Measurements from ENCODE around the gene PIAS2.
A peak's percentile ranks its signal among the peaks of the same experiment; 100 is the strongest.

Gene PIAS2

DNA sequence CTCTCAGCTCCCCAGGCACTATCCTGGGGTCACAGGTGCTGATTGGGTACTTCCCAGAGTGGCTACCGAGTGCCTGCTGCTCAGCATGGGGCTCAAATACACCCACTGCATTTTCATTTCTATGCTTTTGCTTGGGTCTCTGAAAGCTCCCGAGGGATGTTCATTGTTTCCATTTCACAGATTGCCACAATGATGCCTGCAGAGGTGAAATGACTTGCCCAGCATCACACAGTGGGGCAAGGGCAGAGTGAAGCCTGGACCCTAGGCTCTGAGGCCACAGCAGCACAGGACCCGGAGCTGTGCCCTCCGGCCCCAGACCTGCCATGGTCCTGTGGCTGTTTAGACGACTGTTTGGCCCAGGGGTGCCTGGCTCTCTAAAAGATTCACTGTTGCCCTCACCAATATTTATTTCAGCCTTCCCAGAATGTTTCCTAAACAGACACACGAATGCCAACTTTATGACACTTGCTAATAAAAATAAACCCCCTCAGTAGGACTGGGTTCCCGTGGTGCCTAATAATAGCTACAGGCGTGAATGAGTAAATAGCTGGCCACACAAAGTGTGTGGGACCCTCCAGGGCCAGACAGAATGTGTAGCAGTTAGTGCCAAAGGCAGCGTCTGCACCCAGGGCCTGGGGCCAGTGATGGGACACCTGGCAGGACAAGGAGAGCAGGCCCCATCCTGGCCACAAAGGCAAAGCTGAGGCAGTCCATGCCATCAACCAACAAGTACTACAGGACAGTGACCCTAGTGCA lies 149.0 kb downstream of the PIAS2 start:
- no peak overlapping the region for H3K4me3 ChIP-seq (ENCODE audit: low read length)
- no peaks in the 10 kb centered on the region for H3K36me3 ChIP-seq (ENCODE audit: control insufficient read depth, insufficient read depth, low read length)
- H3K9ac ChIP-seq (ENCODE audit: low read length) = no peak overlapping the region
- no peaks in the 10 kb centered on the region for H3K4me1 ChIP-seq (ENCODE audit: control insufficient read depth, insufficient read depth, low read length)
- no peaks in the 10 kb centered on the region for H3K27me3 ChIP-seq (ENCODE audit: control insufficient read depth, insufficient read depth, low read length)
- no peak overlapping the region for H3K27ac ChIP-seq (ENCODE audit: low read depth, low read length)

DNA sequence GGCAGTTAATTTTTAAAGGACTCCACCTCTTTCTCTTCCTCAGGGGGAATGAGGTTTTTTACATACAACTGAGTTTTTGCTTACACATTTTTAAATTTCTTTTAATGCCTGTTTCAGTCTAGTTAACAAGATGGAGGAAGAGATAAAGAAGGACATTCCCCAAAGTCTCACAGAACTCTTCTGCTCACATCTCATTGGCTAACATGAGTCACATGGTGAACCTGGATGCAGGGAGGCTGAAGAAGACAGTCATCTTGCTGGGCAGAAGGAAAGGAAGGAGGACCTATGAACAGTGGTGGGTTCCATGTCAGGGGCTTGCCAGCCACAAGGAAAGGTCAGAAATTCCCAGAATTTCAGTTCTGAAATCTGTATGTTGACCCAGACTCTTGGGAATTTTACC lies 150.1 kb downstream of the PIAS2 start:
- Histone ChIP-seq H3K4me3 (ENCODE audit: low read length) (no peak overlapping the region), H3K36me3 (ENCODE audit: control insufficient read depth, insufficient read depth, low read length) (no peaks in the 10 kb centered on the region), H3K9ac (ENCODE audit: low read length) (no peak overlapping the region), H3K4me1 (ENCODE audit: control insufficient read depth, insufficient read depth, low read length) (no peaks in the 10 kb centered on the region), H3K27me3 (ENCODE audit: control insufficient read depth, insufficient read depth, low read length) (no peaks in the 10 kb centered on the region), H3K27ac (ENCODE audit: low read depth, low read length) (no peak overlapping the region)

DNA sequence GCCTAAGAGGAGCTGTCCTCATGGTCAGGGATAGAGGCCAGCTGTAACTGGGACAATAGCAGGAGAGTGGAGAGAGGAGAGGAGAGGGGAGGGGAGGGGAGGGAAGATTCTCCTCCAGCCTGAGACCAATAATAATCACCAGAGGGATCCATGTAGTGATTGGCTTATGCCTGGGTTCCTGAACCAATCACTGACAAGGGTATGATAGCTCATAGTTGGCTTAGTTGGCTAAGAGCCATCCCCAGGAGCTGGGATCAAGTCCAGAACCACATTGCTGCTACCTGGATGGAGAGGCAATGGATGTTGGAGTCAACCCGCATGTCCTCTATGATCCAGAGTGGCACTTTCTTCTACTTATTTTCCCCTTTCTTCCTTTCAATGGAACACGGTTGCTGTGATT lies 152.7 kb downstream of the PIAS2 start:
- no peaks in the 10 kb centered on the region for H3K36me3 ChIP-seq (ENCODE audit: control insufficient read depth, insufficient read depth, low read length)
- no peak overlapping the region for H3K4me3 ChIP-seq (ENCODE audit: low read length)
- H3K27me3 ChIP-seq (ENCODE audit: control insufficient read depth, insufficient read depth, low read length) = no peaks in the 10 kb centered on the region
- H3K27ac ChIP-seq (ENCODE audit: low read depth, low read length) = no peak overlapping the region
- H3K4me1 ChIP-seq (ENCODE audit: control insufficient read depth, insufficient read depth, low read length) = no peaks in the 10 kb centered on the region
- H3K9ac ChIP-seq (ENCODE audit: low read length) = no peak overlapping the region

DNA sequence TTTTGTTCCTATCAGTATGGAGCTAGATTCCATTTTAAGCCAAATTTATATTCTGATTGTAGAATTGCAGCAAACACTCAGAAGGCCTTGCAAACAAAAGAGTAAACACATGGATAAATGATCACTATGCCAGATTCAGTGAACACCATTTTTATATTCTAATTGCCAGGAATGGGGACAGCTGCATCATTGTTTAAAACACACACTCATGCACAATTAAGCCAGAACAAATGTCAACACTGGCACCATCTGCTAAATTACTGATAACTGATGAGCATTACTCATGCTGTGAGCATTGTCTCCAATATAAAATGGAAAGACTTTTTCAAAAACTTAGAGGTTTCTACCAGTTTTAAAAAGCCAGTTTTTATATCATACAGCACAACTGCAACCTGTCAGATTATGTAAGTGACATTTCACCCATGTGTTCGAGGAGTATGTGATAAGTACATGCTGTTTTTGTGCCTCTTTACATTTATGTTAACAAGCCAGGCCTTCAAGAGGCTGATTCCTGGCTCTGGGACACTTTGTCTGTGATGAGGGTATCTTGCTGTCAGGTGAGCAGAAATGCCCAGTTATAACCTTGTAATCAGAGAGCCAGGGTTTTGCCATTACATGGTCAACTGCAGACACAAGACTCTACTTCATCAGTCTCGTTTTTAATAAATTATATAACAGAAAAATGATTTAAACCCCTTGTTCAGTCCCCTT lies 156.1 kb downstream of the PIAS2 start:
- H3K4me1 ChIP-seq (ENCODE audit: control insufficient read depth, insufficient read depth, low read length) = no peaks in the 10 kb centered on the region
- no peaks in the 10 kb centered on the region for H3K36me3 ChIP-seq (ENCODE audit: control insufficient read depth, insufficient read depth, low read length)
- H3K27me3 ChIP-seq (ENCODE audit: control insufficient read depth, insufficient read depth, low read length) = peaks cover 4% of the 10 kb centered on the region
- no peak overlapping the region for H3K9ac ChIP-seq (ENCODE audit: low read length)
- H3K27ac ChIP-seq (ENCODE audit: low read depth, low read length) = no peak overlapping the region
- H3K4me3 ChIP-seq (ENCODE audit: low read length) = no peak overlapping the region

DNA sequence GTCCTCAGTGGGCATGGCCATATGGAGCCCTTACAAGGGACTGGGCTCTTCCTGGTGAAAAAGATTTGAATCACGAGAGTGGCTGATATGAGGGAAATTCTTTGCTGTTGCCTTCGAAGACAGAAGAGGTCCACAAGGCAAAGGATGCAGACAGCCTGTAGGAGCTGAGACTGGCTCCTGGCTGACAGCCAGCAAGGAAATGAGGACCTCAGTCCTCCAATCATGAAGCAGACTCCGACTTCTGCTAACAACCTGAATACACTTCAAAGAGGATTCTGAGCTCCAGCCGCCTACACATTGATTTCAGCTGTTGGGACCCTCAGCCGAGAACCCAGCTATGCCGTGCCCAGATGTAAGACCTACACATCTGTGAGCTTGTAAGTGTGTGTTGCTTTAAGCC lies 157.4 kb downstream of the PIAS2 start:
- Histone ChIP-seq H3K36me3 (ENCODE audit: control insufficient read depth, insufficient read depth, low read length) (no peaks in the 10 kb centered on the region), H3K27ac (ENCODE audit: low read depth, low read length) (no peak overlapping the region), H3K9ac (ENCODE audit: low read length) (no peak overlapping the region), H3K27me3 (ENCODE audit: control insufficient read depth, insufficient read depth, low read length) (peaks cover 4% of the 10 kb centered on the region), H3K4me1 (ENCODE audit: control insufficient read depth, insufficient read depth, low read length) (no peaks in the 10 kb centered on the region), H3K4me3 (ENCODE audit: low read length) (no peak overlapping the region)

DNA sequence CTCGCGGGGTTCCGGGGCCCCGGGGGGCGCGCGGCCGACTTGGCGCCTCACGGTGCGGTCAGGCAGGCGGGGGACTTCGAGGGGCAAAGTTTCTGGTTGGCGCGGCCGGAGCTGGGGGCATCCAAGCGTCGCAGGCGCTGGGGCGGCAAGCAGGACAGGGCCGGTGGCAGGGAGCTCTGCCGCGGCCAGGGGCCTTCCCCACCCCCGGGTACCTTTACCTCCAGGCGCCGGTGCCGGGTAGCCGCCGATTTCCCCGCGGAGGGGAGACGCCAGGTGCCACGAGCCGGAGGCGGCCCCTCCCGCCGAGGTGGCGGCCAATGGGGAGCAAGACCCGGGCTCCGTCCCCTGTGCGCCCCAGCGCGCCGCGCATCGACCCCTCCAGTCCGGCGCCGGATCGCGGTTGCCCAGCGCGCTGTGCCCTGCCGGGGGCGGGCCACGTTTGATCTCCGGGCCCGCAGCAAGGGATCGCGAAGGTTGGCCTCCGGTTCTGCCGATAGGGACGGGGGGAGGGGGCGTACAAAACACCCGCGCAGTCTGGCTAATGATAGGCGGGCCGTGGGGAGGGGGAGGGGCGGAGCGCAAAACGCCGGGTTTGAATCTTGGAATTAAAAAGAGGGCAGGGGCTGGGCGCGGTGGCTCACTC lies 160.6 kb downstream of the PIAS2 start, which contains the start of gene ST8SIA5:
Gene ST8SIA5 (minus strand): TSS at position 495 of the 643 bp plus-strand sequence. CDS start 545 bp downstream, outside the sequence.
- no peaks in the 10 kb centered on the region for H3K4me1 ChIP-seq (ENCODE audit: control insufficient read depth, insufficient read depth, low read length)
- no peak within 1 kb of the TSS for H3K9ac ChIP-seq (ENCODE audit: low read length)
- H3K4me3 ChIP-seq (ENCODE audit: low read length) = peak within 1 kb of the TSS; percentile 9
- peaks cover 4% of the 10 kb centered on the region for H3K27me3 ChIP-seq (ENCODE audit: control insufficient read depth, insufficient read depth, low read length)
- H3K27ac ChIP-seq (ENCODE audit: low read depth, low read length) = no peak within 1 kb of the TSS
- H3K36me3 ChIP-seq (ENCODE audit: control insufficient read depth, insufficient read depth, low read length) = no peaks in the 10 kb centered on the region

DNA sequence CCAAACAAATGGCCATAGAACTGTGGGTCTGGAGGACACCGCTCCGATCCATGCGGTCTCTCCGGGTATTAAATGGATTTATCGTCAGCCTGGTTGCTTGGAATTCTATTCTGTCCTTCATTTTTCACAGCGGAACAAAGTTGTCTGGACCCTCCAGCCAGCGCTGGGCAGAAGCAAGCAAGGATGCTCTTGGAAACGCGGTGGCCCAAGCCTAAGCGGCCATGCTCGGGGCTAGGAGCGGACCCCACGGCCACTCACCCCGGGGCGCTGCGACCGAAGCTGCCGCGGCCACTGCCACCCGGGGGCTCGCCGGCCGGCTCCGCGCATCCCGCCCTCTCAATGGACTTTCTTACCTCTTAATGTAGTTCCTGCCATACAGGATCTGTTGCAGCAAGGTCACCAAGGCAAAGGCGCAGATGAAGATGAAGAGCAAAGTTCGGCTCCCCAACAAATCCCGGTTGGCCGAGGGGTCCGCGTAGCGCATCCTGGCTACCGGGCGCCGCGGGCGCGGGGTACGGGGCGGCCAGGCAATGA lies 161.2 kb downstream of the PIAS2 start:
- Histone ChIP-seq H3K9ac (ENCODE audit: low read length) (no peak overlapping the region), H3K4me3 (ENCODE audit: low read length) (peak overlapping the region; percentile 9), H3K4me1 (ENCODE audit: control insufficient read depth, insufficient read depth, low read length) (no peaks in the 10 kb centered on the region), H3K27ac (ENCODE audit: low read depth, low read length) (no peak overlapping the region), H3K36me3 (ENCODE audit: control insufficient read depth, insufficient read depth, low read length) (no peaks in the 10 kb centered on the region), H3K27me3 (ENCODE audit: control insufficient read depth, insufficient read depth, low read length) (peaks cover 4% of the 10 kb centered on the region)

DNA sequence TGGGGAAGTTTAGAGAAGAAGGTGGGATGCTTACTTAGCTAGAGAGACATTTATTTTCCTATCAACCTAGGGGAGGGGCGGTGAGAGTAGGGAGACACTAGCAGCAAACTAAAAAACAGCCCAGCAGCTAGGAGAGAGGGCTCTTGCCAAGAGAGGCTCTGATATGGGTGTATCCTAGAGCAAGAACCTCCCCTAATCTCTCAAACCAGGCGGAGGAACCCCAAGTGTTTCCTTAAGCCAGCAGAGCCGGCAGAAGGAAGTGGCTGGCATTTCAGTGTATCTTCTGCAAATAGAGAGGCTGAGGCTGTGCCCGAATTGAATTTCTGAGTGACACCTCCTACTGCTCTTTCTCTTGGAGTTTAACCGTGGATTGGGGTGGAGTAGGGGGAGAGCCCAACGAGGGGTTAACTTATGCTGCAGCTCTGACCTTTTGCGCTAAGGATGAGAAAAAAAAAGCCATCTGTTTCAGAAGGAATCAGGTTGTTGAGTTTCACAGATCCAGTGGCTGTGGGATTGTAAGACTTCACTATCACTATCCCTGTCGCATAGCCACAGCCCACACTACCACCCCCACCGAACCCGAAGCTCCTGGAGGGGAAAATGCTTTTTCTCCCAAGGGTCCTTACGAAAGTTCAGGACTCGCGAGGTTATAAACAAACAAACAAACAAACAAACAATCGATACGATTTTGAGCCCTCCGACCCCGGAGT lies 161.8 kb downstream of the PIAS2 start:
- Histone ChIP-seq H3K4me3 (ENCODE audit: low read length) (no peak overlapping the region), H3K27ac (ENCODE audit: low read depth, low read length) (no peak overlapping the region), H3K36me3 (ENCODE audit: control insufficient read depth, insufficient read depth, low read length) (no peaks in the 10 kb centered on the region), H3K9ac (ENCODE audit: low read length) (no peak overlapping the region), H3K27me3 (ENCODE audit: control insufficient read depth, insufficient read depth, low read length) (peaks cover 4% of the 10 kb centered on the region), H3K4me1 (ENCODE audit: control insufficient read depth, insufficient read depth, low read length) (no peaks in the 10 kb centered on the region)

DNA sequence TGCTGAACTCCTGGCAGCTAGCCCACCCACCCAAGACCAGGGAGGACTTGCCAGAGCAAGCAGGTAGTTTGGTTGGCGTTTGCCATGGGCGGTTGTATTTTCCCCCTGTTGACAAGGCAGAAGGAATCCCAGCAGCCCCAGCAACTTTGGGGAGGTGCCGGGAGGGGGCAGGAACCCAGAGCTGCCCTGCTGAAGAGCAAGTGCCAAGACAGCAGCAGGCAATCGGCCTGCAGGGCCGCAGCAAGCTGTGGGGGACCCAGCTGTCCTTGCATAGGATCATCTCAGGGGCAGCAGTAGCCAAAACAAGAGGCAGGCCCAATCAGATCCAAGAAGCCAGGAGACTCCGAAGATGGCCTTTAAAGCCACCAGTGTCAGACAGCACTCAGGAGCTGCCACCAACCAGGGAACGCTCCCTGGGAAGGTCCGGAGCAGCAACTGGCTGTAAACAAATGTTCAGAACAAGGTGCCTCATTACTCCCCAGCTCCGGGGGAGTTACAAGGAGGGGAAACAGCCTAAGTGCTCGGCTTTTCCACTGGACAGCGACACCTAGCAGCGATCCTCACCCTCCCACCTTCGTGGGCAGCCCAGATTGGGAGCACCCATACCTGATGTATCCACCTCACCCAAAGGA lies 162.5 kb downstream of the PIAS2 start:
- Histone ChIP-seq H3K36me3 (ENCODE audit: control insufficient read depth, insufficient read depth, low read length) (no peaks in the 10 kb centered on the region), H3K27me3 (ENCODE audit: control insufficient read depth, insufficient read depth, low read length) (peaks cover 4% of the 10 kb centered on the region), H3K4me3 (ENCODE audit: low read length) (no peak overlapping the region), H3K27ac (ENCODE audit: low read depth, low read length) (no peak overlapping the region), H3K9ac (ENCODE audit: low read length) (no peak overlapping the region), H3K4me1 (ENCODE audit: control insufficient read depth, insufficient read depth, low read length) (no peaks in the 10 kb centered on the region)

DNA sequence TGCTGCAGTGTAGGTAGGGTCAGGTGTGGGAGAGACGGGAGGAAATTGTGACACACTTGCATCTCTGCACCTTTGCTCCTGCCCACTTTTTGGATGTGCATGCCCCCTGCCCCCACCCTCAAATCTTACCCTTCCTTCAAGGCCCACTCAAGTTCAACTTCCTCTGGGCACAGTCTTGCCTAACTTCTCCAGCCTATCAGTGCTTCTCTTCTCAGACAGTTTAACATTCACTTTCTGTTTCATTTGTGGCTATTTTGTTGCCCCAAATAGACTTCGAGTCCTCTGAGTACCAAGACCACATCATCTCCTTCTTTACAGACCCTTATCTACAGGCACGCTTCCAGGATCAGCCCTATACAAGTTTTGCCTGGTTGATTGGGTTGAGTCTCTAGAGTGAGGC lies 163.1 kb downstream of the PIAS2 start:
- Histone ChIP-seq H3K27me3 (ENCODE audit: control insufficient read depth, insufficient read depth, low read length) (peaks cover 4% of the 10 kb centered on the region), H3K4me1 (ENCODE audit: control insufficient read depth, insufficient read depth, low read length) (no peaks in the 10 kb centered on the region), H3K4me3 (ENCODE audit: low read length) (no peak overlapping the region), H3K9ac (ENCODE audit: low read length) (no peak overlapping the region), H3K36me3 (ENCODE audit: control insufficient read depth, insufficient read depth, low read length) (no peaks in the 10 kb centered on the region), H3K27ac (ENCODE audit: low read depth, low read length) (no peak overlapping the region)
